ENCODE results near the gene MFSD6.

GRCh38 chr2:190501702-190502407 lies 93.7 kb downstream of the MFSD6 start:
- TF ChIP-seq CTCF (IDR thresholded peaks at IDR 0.05) (no peak), MAX (IDR thresholded peaks at IDR 0.05; ENCODE audit: low read depth) (no peak), GABPA (IDR thresholded peaks at IDR 0.05; ENCODE audit: low read depth) (no peak), RFX5 (IDR thresholded peaks at IDR 0.05; ENCODE audit: low read length) (no peak), JUND (IDR thresholded peaks at IDR 0.05) (no peak), MXI1 (IDR thresholded peaks at IDR 0.05; ENCODE audit: low read depth, low read length) (no peak), SIN3A (IDR thresholded peaks at IDR 0.05; ENCODE audit: borderline replicate concordance, low read depth, low read length) (no peak), POLR2AphosphoS5 (IDR thresholded peaks at IDR 0.05; ENCODE audit: low read depth, low read length) (no peak), TAF1 (IDR thresholded peaks at IDR 0.05; ENCODE audit: borderline replicate concordance, low read depth, low read length) (no peak), PBX3 (IDR thresholded peaks at IDR 0.05) (no peak)
